Endometrium (tissue), 2 donors: ENCODE measurements around the gene APBA1.
A peak's percentile ranks its signal among the peaks of the same experiment; 100 is the strongest.
"Not testable (repeated sequence)": the region's sequence is repeated elsewhere in the genome, so short reads cannot be mapped to it uniquely, and the experiment has no call there.

Experiments used
- FAIRE-seq: peaks from 2 replicates; lab custom pipeline; 2012; peaks lifted over from hg19 to GRCh38; lab: Jason Lieb, UNC
- donor health status: control.
- donor health status: control.

APBA1 gene

GRCh38 chr9:69440254-69440955 lies 231.8 kb downstream of the APBA1 start:
- FAIRE-seq: not testable (repeated sequence)

GRCh38 chr9:69439654-69440053 lies 232.5 kb downstream of the APBA1 start:
- not testable (repeated sequence) for FAIRE-seq

- FAIRE-seq: no peak
Observed at GRCh38 chr9:69433968-69434367, 238.2 kb downstream of the APBA1 start.

- no peak for FAIRE-seq
Observed at GRCh38 chr9:69433392-69433791, 238.8 kb downstream of the APBA1 start.

- no peak for FAIRE-seq
Observed at GRCh38 chr9:69432623-69433022, 239.5 kb downstream of the APBA1 start.

GRCh38 chr9:69431777-69432176 lies 240.4 kb downstream of the APBA1 start:
- FAIRE-seq: no peak

- FAIRE-seq: no peak
Observed at GRCh38 chr9:69431203-69431602, 241.0 kb downstream of the APBA1 start.

GRCh38 chr9:69430206-69430605 lies 242.0 kb downstream of the APBA1 start:
- no peak for FAIRE-seq

GRCh38 chr9:69429281-69429680 lies 242.9 kb downstream of the APBA1 start:
- no peak for FAIRE-seq

- FAIRE-seq: no peak
Observed at GRCh38 chr9:69428017-69428785, 244.0 kb downstream of the APBA1 start.

- FAIRE-seq: no peak
Observed at GRCh38 chr9:69427286-69427685, 244.9 kb downstream of the APBA1 start.

- no peak for FAIRE-seq
Observed at GRCh38 chr9:69425136-69425801, 246.9 kb downstream of the APBA1 start.

GRCh38 chr9:69421908-69422801 lies 250.0 kb downstream of the APBA1 start:
- peak; percentile 8 for FAIRE-seq

- no peak for FAIRE-seq
Observed at GRCh38 chr9:69420611-69421270, 251.4 kb downstream of the APBA1 start.

GRCh38 chr9:69412741-69413150 lies 259.4 kb downstream of the APBA1 start:
- FAIRE-seq: no peak

GRCh38 chr9:69411931-69412740 lies 260.0 kb downstream of the APBA1 start:
- FAIRE-seq: no peak

- no peak for FAIRE-seq
Observed at GRCh38 chr9:69411246-69411645, 260.9 kb downstream of the APBA1 start.

GRCh38 chr9:69409936-69410335 lies 262.2 kb downstream of the APBA1 start:
- FAIRE-seq: not testable (repeated sequence)

GRCh38 chr9:69400470-69400869 lies 271.7 kb downstream of the APBA1 start:
- FAIRE-seq: no peak

GRCh38 chr9:69397384-69398214 lies 274.6 kb downstream of the APBA1 start:
- FAIRE-seq: no peak
